Measurements from ENCODE around the gene RBM43. TPM values are rescaled to one million over a fixed set of nuclear protein-coding genes. Genes with fewer than 3 reads are reported as not detected.

Gene RBM43
- total and polyA plus RNA-seq, 4 donors = 1.6 to 4.9 (median 2.7) TPM

DNA sequence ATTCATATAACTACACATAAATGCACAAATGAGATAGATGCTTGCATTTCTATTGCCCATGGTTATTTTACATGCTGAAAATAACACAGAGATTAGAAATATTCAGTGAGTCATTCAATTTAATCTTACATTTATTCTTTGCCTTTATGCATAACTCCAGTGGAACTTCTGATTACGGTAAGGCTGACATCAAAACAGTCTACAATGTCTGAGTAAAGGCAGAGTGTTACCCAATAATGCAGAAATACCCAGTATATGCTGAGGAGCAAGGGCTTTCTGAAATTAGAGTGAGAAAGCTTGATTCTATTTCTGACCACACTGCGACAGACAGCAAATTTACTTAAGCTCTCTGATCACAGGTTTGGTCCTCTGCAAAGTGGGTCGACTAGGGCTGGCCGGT is 18.6 kb upstream of the RBM43 start:
- TF ChIP-seq EGR1 (IDR thresholded peaks at IDR 0.05; ENCODE audit: low read depth in 2 of 2) = no peak
- no peak for TF ChIP-seq GABPA (IDR thresholded peaks at IDR 0.05 in 1 of 2, conservative IDR thresholded peaks at IDR 0.05 in 1 of 2)
- no peak for TF ChIP-seq NR2F2 (IDR thresholded peaks at IDR 0.05)
- TF ChIP-seq, protein P1, sequence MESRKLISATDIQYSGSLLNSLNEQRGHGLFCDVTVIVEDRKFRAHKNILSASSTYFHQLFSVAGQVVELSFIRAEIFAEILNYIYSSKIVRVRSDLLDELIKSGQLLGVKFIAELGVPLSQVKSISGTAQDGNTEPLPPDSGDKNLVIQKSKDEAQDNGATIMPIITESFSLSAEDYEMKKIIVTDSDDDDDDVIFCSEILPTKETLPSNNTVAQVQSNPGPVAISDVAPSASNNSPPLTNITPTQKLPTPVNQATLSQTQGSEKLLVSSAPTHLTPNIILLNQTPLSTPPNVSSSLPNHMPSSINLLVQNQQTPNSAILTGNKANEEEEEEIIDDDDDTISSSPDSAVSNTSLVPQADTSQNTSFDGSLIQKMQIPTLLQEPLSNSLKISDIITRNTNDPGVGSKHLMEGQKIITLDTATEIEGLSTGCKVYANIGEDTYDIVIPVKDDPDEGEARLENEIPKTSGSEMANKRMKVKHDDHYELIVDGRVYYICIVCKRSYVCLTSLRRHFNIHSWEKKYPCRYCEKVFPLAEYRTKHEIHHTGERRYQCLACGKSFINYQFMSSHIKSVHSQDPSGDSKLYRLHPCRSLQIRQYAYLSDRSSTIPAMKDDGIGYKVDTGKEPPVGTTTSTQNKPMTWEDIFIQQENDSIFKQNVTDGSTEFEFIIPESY (IDR thresholded peaks at IDR 0.05) = no peak
- no peak for TF ChIP-seq SP1 (IDR thresholded peaks at IDR 0.05)
- TF ChIP-seq RXRA (IDR thresholded peaks at IDR 0.05) = no peak
- no peaks in the 10 kb centered on the region for H3K27me3 ChIP-seq (ENCODE audit: control insufficient read depth in 4 of 4, insufficient read depth in 4 of 4, low read length in 3 of 4)
- no peak overlapping the region for H3K27ac ChIP-seq (ENCODE audit: low read depth in 1 of 2, low read length in 2 of 2)
- no peak overlapping the region for H3K9ac ChIP-seq (ENCODE audit: low read depth in 1 of 2, low read length in 2 of 2)
- no peak overlapping the region for H3K4me3 ChIP-seq (ENCODE audit: low read depth in 1 of 3, low read length in 3 of 3)
- no peak for DNase-seq (ENCODE audit: low spot score)
- H3K4me1 ChIP-seq (ENCODE audit: control insufficient read depth in 4 of 4, insufficient read depth in 4 of 4, low read length in 3 of 4) = no peaks in the 10 kb centered on the region
- no peaks in the 10 kb centered on the region for H3K9me3 ChIP-seq (ENCODE audit: control insufficient read depth in 4 of 4, low read length in 3 of 4)
- peaks cover 0 to 45% (median 41%) of the 10 kb centered on the region in 4 donors for H3K36me3 ChIP-seq (ENCODE audit: control insufficient read depth in 4 of 4, insufficient read depth in 3 of 4, low read depth in 1 of 4, low read length in 3 of 4)
- 52% methylated on average over 4 of the region's 4 CpGs for WGBS

DNA sequence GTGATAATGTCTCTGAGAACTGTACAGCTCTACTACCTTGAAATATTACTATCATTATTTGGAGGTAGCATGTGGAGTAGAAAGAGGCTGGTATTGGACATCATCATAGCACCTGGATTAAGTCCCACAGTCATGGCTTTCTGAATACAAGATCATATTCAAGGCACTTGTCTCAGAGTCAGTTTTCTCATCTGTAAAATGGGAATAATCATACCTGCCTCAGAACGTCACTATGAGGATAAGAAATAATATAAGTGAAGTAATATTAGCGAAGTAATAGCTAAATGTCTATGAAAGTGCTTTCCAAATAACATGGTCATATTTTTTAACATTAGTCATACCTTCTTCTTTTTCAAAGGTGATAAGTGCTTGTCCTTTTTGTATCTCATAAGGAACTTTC is 16.8 kb upstream of the RBM43 start:
- no peaks in the 10 kb centered on the region for H3K27me3 ChIP-seq (ENCODE audit: control insufficient read depth in 4 of 4, insufficient read depth in 4 of 4, low read length in 3 of 4)
- no peak for DNase-seq (ENCODE audit: low spot score)
- H3K36me3 ChIP-seq (ENCODE audit: control insufficient read depth in 4 of 4, insufficient read depth in 3 of 4, low read depth in 1 of 4, low read length in 3 of 4) = peaks cover 4 to 51% (median 48%) of the 10 kb centered on the region in 4 donors
- H3K27ac ChIP-seq (ENCODE audit: low read depth in 1 of 2, low read length in 2 of 2) = no peak overlapping the region
- TF ChIP-seq YY1 (IDR thresholded peaks at IDR 0.05) (no peak), JUND (IDR thresholded peaks at IDR 0.05) (no peak), GABPA (IDR thresholded peaks at IDR 0.05 in 1 of 2, conservative IDR thresholded peaks at IDR 0.05 in 1 of 2) (no peak), RXRA (IDR thresholded peaks at IDR 0.05) (no peak), HNF4G (IDR thresholded peaks at IDR 0.05) (no peak), RAD21 (IDR thresholded peaks at IDR 0.05) (no peak), FOXA2 (IDR thresholded peaks at IDR 0.05) (no peak), EGR1 (IDR thresholded peaks at IDR 0.05; ENCODE audit: low read depth in 2 of 2) (no peak), HNF4A (conservative IDR thresholded peaks at IDR 0.05) (no peak), NR2F2 (IDR thresholded peaks at IDR 0.05) (no peak), FOXA1 (IDR thresholded peaks at IDR 0.05) (no peak), SP1 (IDR thresholded peaks at IDR 0.05) (no peak)
- TF ChIP-seq, protein P2, sequence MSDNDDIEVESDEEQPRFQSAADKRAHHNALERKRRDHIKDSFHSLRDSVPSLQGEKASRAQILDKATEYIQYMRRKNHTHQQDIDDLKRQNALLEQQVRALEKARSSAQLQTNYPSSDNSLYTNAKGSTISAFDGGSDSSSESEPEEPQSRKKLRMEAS (IDR thresholded peaks at IDR 0.05) = no peak
- TF ChIP-seq, protein P3, sequence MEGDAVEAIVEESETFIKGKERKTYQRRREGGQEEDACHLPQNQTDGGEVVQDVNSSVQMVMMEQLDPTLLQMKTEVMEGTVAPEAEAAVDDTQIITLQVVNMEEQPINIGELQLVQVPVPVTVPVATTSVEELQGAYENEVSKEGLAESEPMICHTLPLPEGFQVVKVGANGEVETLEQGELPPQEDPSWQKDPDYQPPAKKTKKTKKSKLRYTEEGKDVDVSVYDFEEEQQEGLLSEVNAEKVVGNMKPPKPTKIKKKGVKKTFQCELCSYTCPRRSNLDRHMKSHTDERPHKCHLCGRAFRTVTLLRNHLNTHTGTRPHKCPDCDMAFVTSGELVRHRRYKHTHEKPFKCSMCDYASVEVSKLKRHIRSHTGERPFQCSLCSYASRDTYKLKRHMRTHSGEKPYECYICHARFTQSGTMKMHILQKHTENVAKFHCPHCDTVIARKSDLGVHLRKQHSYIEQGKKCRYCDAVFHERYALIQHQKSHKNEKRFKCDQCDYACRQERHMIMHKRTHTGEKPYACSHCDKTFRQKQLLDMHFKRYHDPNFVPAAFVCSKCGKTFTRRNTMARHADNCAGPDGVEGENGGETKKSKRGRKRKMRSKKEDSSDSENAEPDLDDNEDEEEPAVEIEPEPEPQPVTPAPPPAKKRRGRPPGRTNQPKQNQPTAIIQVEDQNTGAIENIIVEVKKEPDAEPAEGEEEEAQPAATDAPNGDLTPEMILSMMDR (IDR thresholded peaks at IDR 0.05; ENCODE audit: low read depth, low read length, missing input control) = no peak
- TF ChIP-seq, protein P1 (IDR thresholded peaks at IDR 0.05) = no peak
- TF ChIP-seq, protein P4, sequence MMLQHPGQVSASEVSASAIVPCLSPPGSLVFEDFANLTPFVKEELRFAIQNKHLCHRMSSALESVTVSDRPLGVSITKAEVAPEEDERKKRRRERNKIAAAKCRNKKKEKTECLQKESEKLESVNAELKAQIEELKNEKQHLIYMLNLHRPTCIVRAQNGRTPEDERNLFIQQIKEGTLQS (IDR thresholded peaks at IDR 0.05) = no peak
- TF ChIP-seq, protein P5, sequence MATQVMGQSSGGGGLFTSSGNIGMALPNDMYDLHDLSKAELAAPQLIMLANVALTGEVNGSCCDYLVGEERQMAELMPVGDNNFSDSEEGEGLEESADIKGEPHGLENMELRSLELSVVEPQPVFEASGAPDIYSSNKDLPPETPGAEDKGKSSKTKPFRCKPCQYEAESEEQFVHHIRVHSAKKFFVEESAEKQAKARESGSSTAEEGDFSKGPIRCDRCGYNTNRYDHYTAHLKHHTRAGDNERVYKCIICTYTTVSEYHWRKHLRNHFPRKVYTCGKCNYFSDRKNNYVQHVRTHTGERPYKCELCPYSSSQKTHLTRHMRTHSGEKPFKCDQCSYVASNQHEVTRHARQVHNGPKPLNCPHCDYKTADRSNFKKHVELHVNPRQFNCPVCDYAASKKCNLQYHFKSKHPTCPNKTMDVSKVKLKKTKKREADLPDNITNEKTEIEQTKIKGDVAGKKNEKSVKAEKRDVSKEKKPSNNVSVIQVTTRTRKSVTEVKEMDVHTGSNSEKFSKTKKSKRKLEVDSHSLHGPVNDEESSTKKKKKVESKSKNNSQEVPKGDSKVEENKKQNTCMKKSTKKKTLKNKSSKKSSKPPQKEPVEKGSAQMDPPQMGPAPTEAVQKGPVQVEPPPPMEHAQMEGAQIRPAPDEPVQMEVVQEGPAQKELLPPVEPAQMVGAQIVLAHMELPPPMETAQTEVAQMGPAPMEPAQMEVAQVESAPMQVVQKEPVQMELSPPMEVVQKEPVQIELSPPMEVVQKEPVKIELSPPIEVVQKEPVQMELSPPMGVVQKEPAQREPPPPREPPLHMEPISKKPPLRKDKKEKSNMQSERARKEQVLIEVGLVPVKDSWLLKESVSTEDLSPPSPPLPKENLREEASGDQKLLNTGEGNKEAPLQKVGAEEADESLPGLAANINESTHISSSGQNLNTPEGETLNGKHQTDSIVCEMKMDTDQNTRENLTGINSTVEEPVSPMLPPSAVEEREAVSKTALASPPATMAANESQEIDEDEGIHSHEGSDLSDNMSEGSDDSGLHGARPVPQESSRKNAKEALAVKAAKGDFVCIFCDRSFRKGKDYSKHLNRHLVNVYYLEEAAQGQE (IDR thresholded peaks at IDR 0.05) = no peak
- H3K4me3 ChIP-seq (ENCODE audit: low read depth in 1 of 3, low read length in 3 of 3) = no peak overlapping the region
- H3K9me3 ChIP-seq (ENCODE audit: control insufficient read depth in 4 of 4, low read length in 3 of 4) = no peaks in the 10 kb centered on the region
- H3K9ac ChIP-seq (ENCODE audit: low read depth in 1 of 2, low read length in 2 of 2) = no peak overlapping the region
- H3K4me1 ChIP-seq (ENCODE audit: control insufficient read depth in 4 of 4, insufficient read depth in 4 of 4, low read length in 3 of 4) = no peaks in the 10 kb centered on the region
- 97% methylated on average over 2 of the region's 2 CpGs for WGBS

All from liver (tissue), 9 donors.